Brain pericyte (primary cell): ENCODE measurements around the gene KICS2.

ENCODE experiments used
- DNase-seq: peaks from one replicate; pipeline ENCODE4 v3.0.0-alpha.2; 2012; ENCODE audit warnings: low read depth, low spot score

Gene KICS2

GRCh38 chr12:64222009-64222765, at the start of gene KICS2:
KICS2 (minus strand) TSS chr12:64222296; CDS start chr12:64222237, 59 bp downstream.
- peak; percentile 86 for DNase-seq

GRCh38 chr12:64270411-64270810, 48.3 kb upstream of the KICS2 start:
- no peak for DNase-seq

GRCh38 chr12:64269161-64269560, 47.1 kb upstream of the KICS2 start:
- DNase-seq: no peak

- no peak for DNase-seq
Measured at GRCh38 chr12:64268409-64268808, 46.3 kb upstream of the KICS2 start.

- no peak for DNase-seq
Measured at GRCh38 chr12:64265839-64266238, 43.7 kb upstream of the KICS2 start.

- DNase-seq: no peak
Measured at GRCh38 chr12:64261813-64262212, 39.7 kb upstream of the KICS2 start.

- no peak for DNase-seq
Measured at GRCh38 chr12:64258576-64258975, 36.5 kb upstream of the KICS2 start.

GRCh38 chr12:64256166-64256800, 34.2 kb upstream of the KICS2 start:
- DNase-seq: no peak

- no peak for DNase-seq
Measured at GRCh38 chr12:64255249-64255648, 33.2 kb upstream of the KICS2 start.

GRCh38 chr12:64253356-64253755, 31.3 kb upstream of the KICS2 start:
- DNase-seq: no peak

- DNase-seq: no peak
Measured at GRCh38 chr12:64252681-64253080, 30.6 kb upstream of the KICS2 start.

GRCh38 chr12:64243809-64244208, 21.7 kb upstream of the KICS2 start:
- DNase-seq: no peak

GRCh38 chr12:64240781-64241180, 18.7 kb upstream of the KICS2 start:
- DNase-seq: no peak

- no peak for DNase-seq
Measured at GRCh38 chr12:64237382-64237781, 15.3 kb upstream of the KICS2 start.

GRCh38 chr12:64236549-64236948, 14.5 kb upstream of the KICS2 start:
- DNase-seq: no peak

GRCh38 chr12:64232196-64232595, 10.1 kb upstream of the KICS2 start:
- DNase-seq: no peak

GRCh38 chr12:64229796-64230195, 7.7 kb upstream of the KICS2 start:
- DNase-seq: no peak

- no peak for DNase-seq
Measured at GRCh38 chr12:64229240-64229639, 7.1 kb upstream of the KICS2 start.

- DNase-seq: no peak
Measured at GRCh38 chr12:64225626-64226025, 3.5 kb upstream of the KICS2 start.

GRCh38 chr12:64221651-64222008, 466 bp downstream of the KICS2 start:
- no peak for DNase-seq

- no peak for DNase-seq
Measured at GRCh38 chr12:64220046-64220445, 2.0 kb downstream of the KICS2 start.

GRCh38 chr12:64219145-64219544, 3.0 kb downstream of the KICS2 start:
- DNase-seq: no peak

GRCh38 chr12:64218597-64218996, 3.5 kb downstream of the KICS2 start:
- DNase-seq: no peak
